GM06990 (cell line): ENCODE data around the gene HSD11B1.

Experiments
- DNase-seq: peaks from one replicate; pipeline ENCODE4 v3.0.0-alpha.2; 2011; ENCODE audit not compliant: insufficient read length; ENCODE audit errors: extremely low read depth
- H3K27me3 ChIP-seq: replicated peaks from 2 replicates; pipeline ENCODE4 v1.6.0; 2011; ENCODE audit warnings: low read length; ENCODE audit not compliant: control insufficient read depth, insufficient read depth
- H3K36me3 ChIP-seq: 2 replicates; pipeline ENCODE4 v1.5.1; 2011; ENCODE audit warnings: low read length; ENCODE audit not compliant: control insufficient read depth, insufficient read depth
- H3K4me3 ChIP-seq: replicated peaks from 2 replicates; pipeline ENCODE4 v1.5.1; 2011; ENCODE audit warnings: low read depth, mild to moderate bottlenecking, control low read depth, low read length
- CTCF ChIP-seq: IDR thresholded peaks from 2 replicates; pipeline ENCODE4 v1.5.1; 2011; ENCODE audit warnings: low read length, control low read depth, mild to moderate bottlenecking, inconsistent platforms; ENCODE audit not compliant: insufficient read depth, poor library complexity, severe bottlenecking

HSD11B1 gene

DNA sequence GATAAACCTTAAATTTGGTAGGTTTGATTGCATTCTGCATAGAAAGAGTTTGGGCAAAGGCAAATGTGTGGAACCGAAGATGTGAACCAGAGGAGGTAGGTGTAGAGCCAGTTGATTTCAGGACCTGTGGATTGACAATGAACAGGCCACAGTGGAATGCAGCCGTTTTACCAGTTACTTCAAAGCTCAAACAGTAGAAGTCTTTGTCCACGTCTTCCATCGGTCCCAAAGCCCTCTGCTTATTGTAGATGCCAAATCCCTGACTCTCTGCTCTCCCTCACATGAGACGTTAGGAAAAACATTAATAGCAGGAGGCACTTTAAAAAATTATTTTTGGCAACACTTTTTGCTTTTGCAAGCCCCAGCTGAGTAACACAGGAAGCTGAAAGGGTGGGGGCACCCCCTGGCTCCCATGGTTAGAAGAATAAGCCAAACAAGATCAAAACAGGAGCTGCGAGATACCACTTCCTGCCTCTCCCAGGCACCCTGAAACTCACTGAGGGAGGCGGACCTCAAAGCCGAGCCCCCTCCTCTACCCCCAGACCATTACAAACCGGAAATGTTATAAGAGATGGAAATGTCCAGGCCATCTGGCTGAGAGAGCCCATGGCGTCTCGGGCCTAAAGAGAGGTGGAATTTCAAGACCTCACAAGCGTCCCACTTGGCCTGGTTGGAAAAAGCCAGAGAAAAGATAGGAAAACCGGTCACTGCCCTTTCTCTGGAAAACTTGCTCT lies 64.7 kb downstream of the HSD11B1 start:
- H3K36me3 ChIP-seq: peaks cover 3% of the 10 kb centered on the region
- H3K4me3 ChIP-seq: peak overlapping the region; percentile 66
- peak; percentile 48 for DNase-seq
- no peak for TF ChIP-seq CTCF
- no peaks in the 10 kb centered on the region for H3K27me3 ChIP-seq

DNA sequence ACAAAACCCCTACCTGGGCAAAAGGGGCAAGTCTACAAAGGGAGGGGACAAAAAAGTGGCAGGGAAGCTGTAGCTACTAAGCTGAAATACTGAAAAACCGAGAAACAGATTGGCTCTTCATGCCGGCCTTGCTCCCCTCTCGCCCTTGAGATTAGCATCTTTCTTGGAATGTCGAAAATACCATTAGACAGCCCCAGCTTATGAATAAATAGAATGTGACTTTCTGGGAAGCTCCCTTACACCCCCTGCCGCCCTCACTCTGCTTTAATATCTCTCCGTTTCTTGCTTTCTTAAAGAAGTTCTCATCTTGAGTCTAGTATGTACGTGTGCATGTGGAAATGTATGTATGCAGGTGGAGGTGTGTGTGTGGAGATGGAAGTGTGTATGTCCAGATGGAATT lies 65.3 kb downstream of the HSD11B1 start:
- no peak for TF ChIP-seq CTCF
- peaks cover 3% of the 10 kb centered on the region for H3K36me3 ChIP-seq

GRCh38 chr1:209770636-209771415 lies 66.2 kb downstream of the HSD11B1 start:
- Histone ChIP-seq H3K27me3 (no peaks in the 10 kb centered on the region), H3K36me3 (peaks cover 9% of the 10 kb centered on the region), H3K4me3 (peak overlapping the region; percentile 66)
- no peak for TF ChIP-seq CTCF
- DNase-seq: no peak

More for the DNA sequence above, 65.3 kb downstream of the HSD11B1 start:
- DNase-seq: no peak
- H3K4me3 ChIP-seq: peak overlapping the region; percentile 66
- H3K27me3 ChIP-seq: no peaks in the 10 kb centered on the region

DNA sequence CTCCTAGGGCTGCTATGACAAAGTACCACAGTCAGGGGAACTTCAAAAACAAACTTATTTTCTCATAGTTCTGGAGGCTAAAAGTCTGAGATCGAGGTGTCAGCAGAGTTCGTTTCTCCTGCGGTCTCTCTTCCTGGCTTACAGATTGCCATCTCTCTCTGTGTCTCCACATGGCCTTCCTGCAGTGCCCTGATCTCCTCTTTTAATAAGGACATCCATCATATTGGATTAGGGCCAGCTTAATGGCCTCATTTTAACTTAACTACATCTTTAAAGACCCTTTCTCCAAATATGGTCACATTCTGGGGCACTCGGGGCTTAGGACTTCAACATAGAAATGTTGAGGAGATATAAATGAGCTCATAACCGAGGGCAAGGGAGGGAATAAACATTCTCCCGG lies 67.5 kb downstream of the HSD11B1 start:
- H3K36me3 ChIP-seq: peaks cover 12% of the 10 kb centered on the region
- H3K27me3 ChIP-seq: no peaks in the 10 kb centered on the region
- no peak overlapping the region for H3K4me3 ChIP-seq
- no peak for DNase-seq
- no peak for TF ChIP-seq CTCF

GRCh38 chr1:209774592-209774991 lies 69.9 kb downstream of the HSD11B1 start:
- peaks cover 26% of the 10 kb centered on the region for H3K36me3 ChIP-seq
- DNase-seq: no peak

More at GRCh38 chr1:209774592-209774991, 69.9 kb downstream of the HSD11B1 start:
- Histone ChIP-seq H3K27me3 (no peaks in the 10 kb centered on the region), H3K4me3 (no peak overlapping the region)
- TF ChIP-seq CTCF: no peak
